ENCODE results near the gene LAD1. TPM values are rescaled to one million over a fixed set of nuclear protein-coding genes. Genes with fewer than 3 reads are reported as not detected.

Gene LAD1
- polyA plus RNA-seq, 1 donor from 2014 or later, result not detected

DNA sequence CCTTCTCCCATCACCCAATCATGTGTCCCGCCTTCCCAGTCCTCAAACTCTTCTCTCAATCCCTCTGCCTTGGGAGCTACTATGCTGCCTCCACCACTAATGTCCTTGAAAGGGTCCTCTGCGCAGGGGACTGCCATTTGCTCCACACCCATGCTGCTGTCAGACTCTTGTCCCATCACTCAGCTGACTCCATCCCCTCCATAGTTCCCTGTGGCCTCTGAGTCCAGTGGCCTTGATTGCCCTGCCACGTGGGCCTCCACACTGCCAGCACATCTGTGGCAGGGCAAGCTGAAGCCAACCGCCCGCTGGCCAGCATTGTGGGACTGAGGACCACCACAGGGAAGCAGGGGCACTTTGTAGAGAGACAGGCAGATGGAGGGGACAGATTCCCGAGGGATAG is 20.3 kb downstream of the LAD1 start:
- Histone ChIP-seq H3K79me2 (replicated peaks; ENCODE audit: insufficient read depth, low read length) (no peaks in the 10 kb centered on the region), H3K9me3 (ENCODE audit: low read length) (no peaks in the 10 kb centered on the region), H2AFZ (ENCODE audit: low read depth, low read length) (no peak overlapping the region), H3K27me3 (ENCODE audit: insufficient read depth, low read depth, low read length) (no peaks in the 10 kb centered on the region), H3K4me3 (ENCODE audit: low read length) (no peak overlapping the region), H3K27ac (ENCODE audit: low read length) (no peak overlapping the region), H3K9ac (ENCODE audit: low read length) (no peak overlapping the region), H3K4me2 (ENCODE audit: low read length) (no peak overlapping the region), H3K36me3 (ENCODE audit: insufficient read depth, low read length) (no peaks in the 10 kb centered on the region), H4K20me1 (ENCODE audit: insufficient read depth) (no peaks in the 10 kb centered on the region), H3K9me2 (ENCODE audit: insufficient read depth, low read length) (no peaks in the 10 kb centered on the region), H3F3A (ENCODE audit: insufficient read depth, low read length, poor library complexity, severe bottlenecking) (no peaks in the 10 kb centered on the region)
- TF ChIP-seq EP300 (conservative IDR thresholded peaks at IDR 0.05; ENCODE audit: poor library complexity, severe bottlenecking) (no peak), RAD21 (conservative IDR thresholded peaks at IDR 0.05) (no peak)

GRCh38 chr1:201377611-201378092 is 21.5 kb downstream of the LAD1 start, which contains the start of gene TNNT2:
Gene TNNT2, minus strand, starts transcription at chr1:201377680. Its CDS starts 4,426 bp downstream, at chr1:201373254.
- H3K9me3 ChIP-seq (ENCODE audit: low read length), result no peaks in the 10 kb centered on the region
- no peaks in the 10 kb centered on the region for H3K27me3 ChIP-seq (ENCODE audit: insufficient read depth, low read depth, low read length)
- no peaks in the 10 kb centered on the region for H3K9me2 ChIP-seq (ENCODE audit: insufficient read depth, low read length)
- no peak within 1 kb of the TSS for H3K4me3 ChIP-seq (ENCODE audit: low read length)
- no peak within 1 kb of the TSS for H3K4me2 ChIP-seq (ENCODE audit: low read length)
- no peak within 1 kb of the TSS for H2AFZ ChIP-seq (ENCODE audit: low read depth, low read length)
- no peaks in the 10 kb centered on the region for H4K20me1 ChIP-seq (ENCODE audit: insufficient read depth)
- H3K9ac ChIP-seq (ENCODE audit: low read length), result no peak within 1 kb of the TSS
- H3K27ac ChIP-seq (ENCODE audit: low read length), result no peak within 1 kb of the TSS
- H3K79me2 ChIP-seq (replicated peaks; ENCODE audit: insufficient read depth, low read length), result no peaks in the 10 kb centered on the region
- TF ChIP-seq, protein P1, sequence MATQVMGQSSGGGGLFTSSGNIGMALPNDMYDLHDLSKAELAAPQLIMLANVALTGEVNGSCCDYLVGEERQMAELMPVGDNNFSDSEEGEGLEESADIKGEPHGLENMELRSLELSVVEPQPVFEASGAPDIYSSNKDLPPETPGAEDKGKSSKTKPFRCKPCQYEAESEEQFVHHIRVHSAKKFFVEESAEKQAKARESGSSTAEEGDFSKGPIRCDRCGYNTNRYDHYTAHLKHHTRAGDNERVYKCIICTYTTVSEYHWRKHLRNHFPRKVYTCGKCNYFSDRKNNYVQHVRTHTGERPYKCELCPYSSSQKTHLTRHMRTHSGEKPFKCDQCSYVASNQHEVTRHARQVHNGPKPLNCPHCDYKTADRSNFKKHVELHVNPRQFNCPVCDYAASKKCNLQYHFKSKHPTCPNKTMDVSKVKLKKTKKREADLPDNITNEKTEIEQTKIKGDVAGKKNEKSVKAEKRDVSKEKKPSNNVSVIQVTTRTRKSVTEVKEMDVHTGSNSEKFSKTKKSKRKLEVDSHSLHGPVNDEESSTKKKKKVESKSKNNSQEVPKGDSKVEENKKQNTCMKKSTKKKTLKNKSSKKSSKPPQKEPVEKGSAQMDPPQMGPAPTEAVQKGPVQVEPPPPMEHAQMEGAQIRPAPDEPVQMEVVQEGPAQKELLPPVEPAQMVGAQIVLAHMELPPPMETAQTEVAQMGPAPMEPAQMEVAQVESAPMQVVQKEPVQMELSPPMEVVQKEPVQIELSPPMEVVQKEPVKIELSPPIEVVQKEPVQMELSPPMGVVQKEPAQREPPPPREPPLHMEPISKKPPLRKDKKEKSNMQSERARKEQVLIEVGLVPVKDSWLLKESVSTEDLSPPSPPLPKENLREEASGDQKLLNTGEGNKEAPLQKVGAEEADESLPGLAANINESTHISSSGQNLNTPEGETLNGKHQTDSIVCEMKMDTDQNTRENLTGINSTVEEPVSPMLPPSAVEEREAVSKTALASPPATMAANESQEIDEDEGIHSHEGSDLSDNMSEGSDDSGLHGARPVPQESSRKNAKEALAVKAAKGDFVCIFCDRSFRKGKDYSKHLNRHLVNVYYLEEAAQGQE (IDR thresholded peaks at IDR 0.05; ENCODE audit: borderline replicate concordance), result no peak
- TF ChIP-seq EP300 (conservative IDR thresholded peaks at IDR 0.05; ENCODE audit: poor library complexity, severe bottlenecking) (no peak), MXI1 (conservative IDR thresholded peaks at IDR 0.05; ENCODE audit: poor library complexity, severe bottlenecking) (no peak), CTCF (IDR thresholded peaks at IDR 0.05; ENCODE audit: poor library complexity, severe bottlenecking) (no peak), POLR2AphosphoS5 (IDR thresholded peaks at IDR 0.05) (no peak), TAF1 (IDR thresholded peaks at IDR 0.05; ENCODE audit: low read depth) (no peak), EZH2 (IDR thresholded peaks at IDR 0.05; ENCODE audit: borderline replicate concordance, insufficient read depth, low read length, poor library complexity, severe bottlenecking) (no peak), RAD21 (conservative IDR thresholded peaks at IDR 0.05) (no peak), SMC3 (conservative IDR thresholded peaks at IDR 0.05; ENCODE audit: poor library complexity) (no peak)
- no peaks in the 10 kb centered on the region for H3K36me3 ChIP-seq (ENCODE audit: insufficient read depth, low read length)
- no peaks in the 10 kb centered on the region for H3F3A ChIP-seq (ENCODE audit: insufficient read depth, low read length, poor library complexity, severe bottlenecking)

Data from neural cell (in vitro differentiated cells).